Measurements from ENCODE around the gene CUBN. TPM values are rescaled to one million over a fixed set of nuclear protein-coding genes. Genes with fewer than 3 reads are reported as not detected.

The CUBN gene
- total and polyA plus RNA-seq, 9 of the 15 experiments (the other 6 are each of a cell fraction or from before 2014, with no cell fraction given): 0.04 to 0.33 (median 0.09) TPM

DNA sequence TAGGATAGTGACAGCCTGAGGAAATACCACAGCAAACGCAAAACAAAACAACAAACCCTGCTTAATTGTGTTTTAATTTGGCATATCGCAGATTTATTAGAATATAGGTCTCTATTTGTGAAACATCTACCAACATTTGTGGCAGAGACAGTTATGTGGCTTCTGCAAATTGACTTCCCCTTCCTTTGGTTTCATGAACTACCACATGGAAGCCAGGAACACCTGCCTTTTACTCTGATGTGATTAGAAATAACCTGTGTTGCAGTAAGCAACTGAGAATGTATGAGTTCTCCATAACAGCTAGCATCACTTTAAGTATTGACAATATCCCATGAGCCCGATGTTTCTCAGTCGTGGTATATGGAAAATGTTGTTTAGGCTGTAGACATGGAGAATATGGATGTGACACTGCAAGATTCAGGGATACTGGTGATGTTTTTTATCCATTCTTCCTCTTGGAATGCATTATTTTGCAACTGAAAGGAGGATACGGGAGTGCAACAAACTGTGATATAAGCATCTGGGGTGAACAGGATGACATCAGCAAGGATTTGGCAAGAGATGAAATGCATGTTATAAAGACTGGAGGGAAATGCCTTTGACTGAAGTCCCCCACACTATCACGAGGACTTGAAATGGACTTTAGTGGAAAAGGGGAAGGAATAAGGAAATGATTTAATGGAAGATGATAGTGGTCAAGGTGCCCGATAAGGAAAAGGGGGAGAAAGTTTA, 95.9 kb downstream of the CUBN start:
- FAIRE-seq (no peak), ATAC-seq (no peak), DNase-seq (ENCODE audit: extremely low read depth in 1 of 4, low spot score in 3 of 4) (no peak)
- H3K4me1 ChIP-seq (replicated peaks in 1 of 2; ENCODE audit: control insufficient read depth in 2 of 2, insufficient read depth in 2 of 2, low read length in 2 of 2): peaks cover 0 to 8% of the 10 kb centered on the region in 2 experiments; a peak in 4 of 5 replicates
- WGBS (ENCODE audit: insufficient coverage, low coverage, missing lambda C conversion rate): 70% methylated on average over 7 of the region's 7 CpGs
- no peak overlapping the region for H2AFZ ChIP-seq (ENCODE audit: low read depth, low read length)
- BruUV-seq (replicated peaks): no TSS peak
- POLR2A ChIA-PET: no interaction called here
- H3K9me1 ChIP-seq (ENCODE audit: control insufficient read depth, insufficient read depth, low read length): no peaks in the 10 kb centered on the region
- no peaks in the 10 kb centered on the region for H3K79me2 ChIP-seq (ENCODE audit: control insufficient read depth, insufficient read depth, low read length)
- no peaks in the 10 kb centered on the region for H3K9me3 ChIP-seq (replicated peaks; ENCODE audit: control insufficient read depth, insufficient read depth, low read depth, low read length)
- CTCF ChIA-PET (ENCODE audit: low intra/inter-chr PET ratio): no interaction called here
- in situ Hi-C loops (cut with MboI) (no loop called here), intact Hi-C loops (cut with micrococcal nuclease) (no loop called here)
- no peak overlapping the region for H3K4me2 ChIP-seq (ENCODE audit: insufficient read depth, low read length)
- no peak overlapping the region for H3K27ac ChIP-seq (ENCODE audit: extremely low read depth, low read depth, low read length)
- no peaks in the 10 kb centered on the region for H3K36me3 ChIP-seq (ENCODE audit: control insufficient read depth, insufficient read depth, low read length)
- no peak overlapping the region for H3K4me3 ChIP-seq
- TF ChIP-seq EP400 (IDR thresholded peaks at IDR 0.05) (no peak), NEUROD1 (IDR thresholded peaks at IDR 0.05; ENCODE audit: borderline replicate concordance, low read depth, low read length, partially characterized antibody) (no peak), NR3C1 (CRISPR knock-in tag; IDR thresholded peaks at IDR 0.05) (no peak), ZNF41 (CRISPR knock-in tag; conservative IDR thresholded peaks at IDR 0.05) (no peak), HDAC3 (IDR thresholded peaks at IDR 0.05; ENCODE audit: borderline replicate concordance, partially characterized antibody) (no peak), XRCC3 (IDR thresholded peaks at IDR 0.05) (no peak), SREBF2 (CRISPR knock-in tag; IDR thresholded peaks at IDR 0.05) (no peak), ZNF785 (CRISPR knock-in tag; IDR thresholded peaks at IDR 0.05) (no peak), HCFC1 (IDR thresholded peaks at IDR 0.05; ENCODE audit: low read depth, low read length) (no peak), FUS (optimal IDR thresholded peaks at IDR 0.05; ENCODE audit: low read depth, low read length) (no peak), ZNF778 (CRISPR knock-in tag; IDR thresholded peaks at IDR 0.05) (no peak), ETS2 (tag; IDR thresholded peaks at IDR 0.05; ENCODE audit: borderline replicate concordance, poor library complexity, severe bottlenecking) (no peak), RHOXF2B (CRISPR knock-in tag; conservative IDR thresholded peaks at IDR 0.05) (no peak), ZZZ3 (IDR thresholded peaks at IDR 0.05) (no peak), ZNF165 (CRISPR knock-in tag; IDR thresholded peaks at IDR 0.05; ENCODE audit: borderline replicate concordance) (no peak)
- TF ChIP-seq, protein P1, sequence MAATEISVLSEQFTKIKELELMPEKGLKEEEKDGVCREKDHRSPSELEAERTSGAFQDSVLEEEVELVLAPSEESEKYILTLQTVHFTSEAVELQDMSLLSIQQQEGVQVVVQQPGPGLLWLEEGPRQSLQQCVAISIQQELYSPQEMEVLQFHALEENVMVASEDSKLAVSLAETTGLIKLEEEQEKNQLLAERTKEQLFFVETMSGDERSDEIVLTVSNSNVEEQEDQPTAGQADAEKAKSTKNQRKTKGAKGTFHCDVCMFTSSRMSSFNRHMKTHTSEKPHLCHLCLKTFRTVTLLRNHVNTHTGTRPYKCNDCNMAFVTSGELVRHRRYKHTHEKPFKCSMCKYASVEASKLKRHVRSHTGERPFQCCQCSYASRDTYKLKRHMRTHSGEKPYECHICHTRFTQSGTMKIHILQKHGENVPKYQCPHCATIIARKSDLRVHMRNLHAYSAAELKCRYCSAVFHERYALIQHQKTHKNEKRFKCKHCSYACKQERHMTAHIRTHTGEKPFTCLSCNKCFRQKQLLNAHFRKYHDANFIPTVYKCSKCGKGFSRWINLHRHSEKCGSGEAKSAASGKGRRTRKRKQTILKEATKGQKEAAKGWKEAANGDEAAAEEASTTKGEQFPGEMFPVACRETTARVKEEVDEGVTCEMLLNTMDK (IDR thresholded peaks at IDR 0.05; ENCODE audit: borderline replicate concordance, insufficient read depth, low read depth, low read length, poor library complexity, severe bottlenecking): no peak
- H3K9ac ChIP-seq (ENCODE audit: insufficient read depth in 1 of 2, low read depth in 2 of 2, low read length in 2 of 2): no peak overlapping the region
- H4K20me1 ChIP-seq (replicated peaks; ENCODE audit: control insufficient read depth, insufficient read depth, low read length): no peaks in the 10 kb centered on the region
- H3K27me3 ChIP-seq (ENCODE audit: control insufficient read depth in 2 of 2, insufficient read depth in 2 of 2, low read length in 2 of 2): no peaks in the 10 kb centered on the region

Data from K562 (cell line).